Stimulated activated CD4-positive, alpha-beta T cell treated with anti-CD3 and anti-CD28 coated beads, TNF-alpha, amount 100 ng/mL, for 1 hour (primary cell): ENCODE results near the gene EIF5AL1.
A peak's percentile ranks its signal among the peaks of the same experiment; 100 is the strongest.
"Not testable (repeated sequence)": the region's sequence is repeated elsewhere in the genome, so short reads cannot be mapped to it uniquely, and the experiment has no call there.

Source experiments
- DNase-seq, 3 donors: peaks; one replicate each; pipeline ENCODE4 v3.0.0-alpha.2; 2020; ENCODE audit warnings: low read depth in 3 of 3, low spot score in 1 of 3

Gene EIF5AL1

DNA sequence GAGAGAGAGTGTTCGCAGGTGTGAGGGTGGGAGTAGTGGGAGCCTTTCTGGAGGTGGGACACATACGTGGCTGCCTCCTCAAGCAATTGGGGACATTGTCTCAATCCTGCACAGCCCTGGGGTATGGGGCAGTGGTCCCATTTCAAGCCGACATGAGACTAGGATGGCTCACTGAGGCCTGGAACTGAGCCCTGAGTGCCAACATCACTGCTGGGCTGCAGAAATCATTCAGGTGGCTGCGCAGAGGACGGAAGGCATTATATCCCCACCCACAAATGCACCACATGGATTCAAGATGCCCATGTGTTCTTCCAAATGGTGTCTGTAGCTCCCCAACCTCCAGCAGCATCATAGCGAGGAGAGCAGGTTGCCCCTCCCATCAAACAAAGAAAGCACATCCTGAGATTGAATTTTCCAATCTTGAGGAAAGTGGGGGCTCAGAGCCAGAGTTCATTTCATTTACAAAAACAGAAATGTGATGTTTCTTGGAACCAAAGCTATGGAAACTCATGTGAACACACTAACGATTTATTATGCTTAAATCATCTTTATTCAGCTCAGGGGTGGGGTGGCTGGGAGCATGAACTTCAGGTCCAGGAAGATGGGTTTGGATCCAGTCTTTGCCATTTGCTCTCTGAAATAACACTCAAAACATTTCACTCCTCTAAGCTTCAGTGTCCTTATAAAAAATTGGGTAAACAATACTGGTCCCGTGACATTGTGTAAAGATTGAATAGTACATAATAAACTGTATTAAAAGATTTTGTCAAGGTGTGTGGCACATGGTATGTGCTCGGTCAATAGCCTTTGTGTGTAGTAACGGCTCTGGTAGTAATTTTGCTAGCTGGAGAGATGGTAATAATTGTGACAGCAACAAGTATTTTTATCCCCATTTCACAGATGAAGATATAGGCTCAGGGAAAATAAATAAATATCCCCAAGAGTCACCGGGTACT lies 43.3 kb downstream of the EIF5AL1 start:
- DNase-seq: no peak

DNA sequence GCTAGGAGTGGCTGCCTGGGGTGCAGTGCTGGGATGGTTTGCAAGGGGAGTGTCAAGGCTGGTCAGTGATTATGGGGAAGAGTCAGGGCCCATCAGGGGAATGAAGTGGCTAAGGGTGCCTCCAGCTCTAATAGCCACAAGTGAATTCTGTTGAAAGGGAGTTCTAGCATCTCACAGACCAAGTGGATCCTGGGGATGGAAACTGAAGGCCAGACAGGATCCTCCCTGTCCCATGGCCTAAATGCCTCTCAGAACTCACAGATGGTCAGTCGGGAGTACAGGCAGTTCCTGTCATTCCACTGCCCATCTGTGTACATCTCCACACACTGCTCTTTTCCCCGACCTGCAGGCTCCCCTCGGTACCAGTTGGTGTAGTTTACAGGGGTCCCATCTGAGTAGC lies 44.6 kb downstream of the EIF5AL1 start:
- DNase-seq: not testable (repeated sequence)

DNA sequence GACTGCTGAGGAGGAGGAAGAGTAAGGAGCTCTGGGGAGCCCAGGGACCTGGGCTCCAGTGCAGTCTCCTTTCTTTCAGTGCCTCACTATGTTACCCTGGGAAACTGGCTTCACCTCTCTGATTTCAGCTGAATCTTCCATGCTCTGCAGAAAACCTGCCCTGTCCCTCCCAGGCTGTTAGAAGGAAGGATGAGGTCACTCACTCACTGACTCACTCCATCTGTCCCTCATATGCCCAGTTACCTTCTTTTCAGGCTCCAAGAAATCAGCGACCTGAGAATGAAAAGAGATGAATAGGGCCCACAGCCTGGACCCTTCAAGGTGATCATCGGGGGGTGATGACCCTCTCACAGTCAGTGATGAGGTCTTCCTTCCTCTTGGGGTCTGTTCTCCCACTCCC lies 47.4 kb downstream of the EIF5AL1 start:
- no peak for DNase-seq

DNA sequence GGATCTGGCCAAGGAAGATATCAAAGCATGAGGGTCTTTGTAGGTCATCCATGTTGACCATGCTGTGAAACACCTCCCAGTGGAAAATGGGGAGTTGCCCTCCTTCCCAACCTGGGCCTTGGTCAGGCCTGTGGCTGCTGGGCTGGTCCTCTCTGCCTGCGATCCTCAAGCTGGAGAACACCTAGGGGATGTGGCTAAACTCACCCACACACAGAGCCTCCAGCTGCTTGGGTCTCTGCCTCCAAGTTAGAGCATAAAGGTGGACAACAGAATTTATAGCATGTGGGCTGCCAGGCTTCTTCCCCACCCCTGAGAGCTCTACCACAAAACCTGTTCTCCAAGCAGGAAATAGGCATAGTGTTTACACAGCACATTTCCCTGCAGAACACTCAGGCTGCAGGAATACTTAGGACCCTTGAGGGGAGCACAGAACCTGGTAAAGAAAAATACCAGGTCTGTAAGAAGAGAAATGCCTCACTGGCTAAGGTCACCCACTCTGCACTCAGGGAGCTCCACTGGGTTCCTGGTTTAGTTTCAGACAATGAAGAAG lies 47.9 kb downstream of the EIF5AL1 start, which contains the start of gene SFTPA2:
SFTPA2 (minus strand) TSS at position 248 of the 550 bp plus-strand sequence. CDS start 924 bp downstream, outside the sequence.
- no peak for DNase-seq

DNA sequence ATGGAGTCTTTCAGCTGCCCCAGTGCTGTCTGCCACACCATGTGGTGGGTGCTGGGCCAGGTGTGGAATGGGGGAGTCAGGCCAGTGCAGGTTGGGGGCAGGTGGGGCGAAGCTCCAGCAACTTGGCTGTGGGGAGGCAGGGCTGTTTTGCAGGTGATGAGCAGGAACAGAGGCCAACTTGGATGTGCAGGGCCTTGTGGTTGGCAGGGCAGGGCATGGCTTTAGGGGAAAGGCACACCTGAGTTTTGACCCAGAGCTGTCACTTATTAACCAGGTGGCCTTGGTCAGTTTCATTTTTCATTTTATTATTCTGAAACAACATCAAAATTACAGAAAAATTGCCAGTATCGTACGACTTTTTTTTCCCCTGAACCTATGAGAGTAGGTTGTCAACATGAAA lies 48.9 kb downstream of the EIF5AL1 start:
- no peak for DNase-seq

DNA sequence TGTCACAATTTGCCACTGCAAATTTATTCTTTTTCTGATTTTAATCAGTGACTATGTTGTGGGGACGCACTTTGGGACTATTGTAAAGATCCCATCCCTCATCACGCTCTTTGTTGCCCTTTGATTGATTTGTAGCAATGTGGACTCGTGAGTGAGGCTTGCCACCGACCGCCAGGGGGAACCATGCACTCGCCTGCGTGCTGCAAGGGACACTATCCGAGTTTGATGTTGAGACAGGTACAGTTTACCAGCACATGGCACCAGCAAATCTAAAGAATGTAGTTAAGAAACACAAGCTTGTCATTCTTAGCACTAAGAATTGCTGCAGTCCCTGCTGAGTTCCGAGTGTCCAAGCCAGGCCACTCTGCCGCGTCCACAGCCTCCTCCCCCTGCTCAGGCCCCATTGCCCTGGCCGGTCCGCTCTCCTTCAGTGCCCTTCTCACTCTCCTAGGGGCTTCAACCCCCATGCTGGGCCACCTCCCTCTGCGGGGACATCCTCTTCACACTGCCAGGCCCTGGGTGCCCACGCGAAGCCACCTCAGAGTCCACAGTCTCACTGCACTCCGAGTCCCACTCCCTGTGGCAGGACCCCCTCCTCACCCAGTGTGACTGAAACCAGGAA lies 49.9 kb downstream of the EIF5AL1 start:
- peak; percentile 15 to 54 (median 22) for DNase-seq

DNA sequence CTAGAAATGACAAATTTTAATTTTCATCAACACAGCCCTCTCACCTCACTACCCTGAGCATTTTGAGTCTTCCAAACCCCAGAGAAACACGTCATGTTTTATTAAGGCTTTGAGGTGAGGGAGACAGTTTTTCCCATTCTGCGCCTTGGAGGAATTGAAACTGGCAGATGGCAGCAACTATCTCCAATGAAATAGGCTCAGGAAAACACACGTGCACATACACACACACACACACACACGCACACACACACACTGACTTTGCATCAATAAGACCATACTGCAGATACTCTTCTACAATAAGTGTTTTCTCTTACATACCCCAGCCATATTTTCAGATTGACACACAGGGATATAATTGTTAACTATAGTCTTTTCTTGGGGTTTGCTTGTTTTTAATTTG lies 51.1 kb downstream of the EIF5AL1 start:
- DNase-seq: no peak
